Measurements from ENCODE around the gene MUC7. TPM values are rescaled to one million over a fixed set of nuclear protein-coding genes. Genes with fewer than 3 reads are reported as not detected.
A peak's percentile ranks its signal among the peaks of the same experiment; 100 is the strongest.

MUC7 gene
- polyA plus RNA-seq, 1 donor (not counting 4 experiments of a cell fraction or from before 2014, with no cell fraction given): not detected

DNA sequence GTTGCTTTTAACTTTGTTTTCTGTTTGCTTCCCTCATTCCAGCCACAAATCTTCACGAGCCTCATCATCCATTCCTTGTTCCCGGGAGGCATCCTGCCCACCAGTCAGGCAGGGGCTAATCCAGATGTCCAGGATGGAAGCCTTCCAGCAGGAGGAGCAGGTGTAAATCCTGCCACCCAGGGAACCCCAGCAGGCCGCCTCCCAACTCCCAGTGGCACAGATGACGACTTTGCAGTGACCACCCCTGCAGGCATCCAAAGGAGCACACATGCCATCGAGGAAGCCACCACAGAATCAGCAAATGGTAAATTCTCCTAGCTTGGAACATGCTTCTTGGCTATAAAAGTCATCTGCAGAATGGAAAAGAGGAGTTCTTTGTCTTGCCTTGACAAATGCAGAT, 59.0 kb downstream of the MUC7 start:
- no peak for TF ChIP-seq CTCF (optimal IDR thresholded peaks at IDR 0.05 in 1 of 3, IDR thresholded peaks at IDR 0.05 in 1 of 3, conservative IDR thresholded peaks at IDR 0.05 in 1 of 3; ENCODE audit: extremely low read depth in 1 of 3, insufficient read depth in 2 of 3, low read length in 3 of 3)
- no peak for TF ChIP-seq EZH2 (IDR thresholded peaks at IDR 0.05; ENCODE audit: low read length)
- no peaks in the 10 kb centered on the region for H3K36me3 ChIP-seq (ENCODE audit: control insufficient read depth in 2 of 2, extremely low read depth in 1 of 2, insufficient read depth in 2 of 2, low read length in 2 of 2)
- dilution Hi-C loops (cut with MboI; ENCODE audit: extremely low pct_ligation_motif_present, low sequenced_read_pairs): no loop called here

DNA sequence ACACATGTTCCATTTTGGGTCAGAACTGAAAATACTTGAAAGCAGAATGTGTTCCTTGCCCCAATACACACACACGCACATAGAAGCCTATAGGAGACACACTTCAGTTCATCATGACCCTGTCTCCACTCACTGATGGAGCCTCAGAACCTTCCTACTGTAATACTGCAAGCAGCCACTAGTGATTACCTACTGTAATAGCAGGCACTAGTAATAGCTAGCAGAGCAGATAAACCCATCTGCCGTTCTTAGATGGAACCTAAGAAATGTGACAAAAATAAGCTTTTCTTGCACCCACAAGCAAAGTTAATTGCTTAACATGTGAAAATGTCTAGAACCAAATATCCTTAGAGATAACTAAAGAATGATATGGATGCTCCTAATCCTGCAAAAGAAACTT, 60.0 kb downstream of the MUC7 start:
- Histone ChIP-seq H3K4me3 (ENCODE audit: control insufficient read depth in 2 of 3, extremely low read depth in 1 of 3, insufficient read depth in 2 of 3, low read depth in 1 of 3, low read length in 3 of 3) (no peak overlapping the region), H3K27me3 (ENCODE audit: control insufficient read depth, extremely low read depth, insufficient read depth, low read length) (no peaks in the 10 kb centered on the region), H4K20me1 (ENCODE audit: control insufficient read depth, extremely low read depth, insufficient read depth, low read length) (no peaks in the 10 kb centered on the region), H3K4me2 (ENCODE audit: control insufficient read depth, extremely low read depth, insufficient read depth, low read depth, low read length) (no peak overlapping the region), H3K9ac (ENCODE audit: control insufficient read depth, extremely low read depth, insufficient read depth, low read length) (no peak overlapping the region), H3K4me1 (ENCODE audit: control insufficient read depth, extremely low read depth, insufficient read depth, low read length) (no peaks in the 10 kb centered on the region), H3K9me1 (ENCODE audit: control insufficient read depth, extremely low read depth, insufficient read depth, low read length) (no peaks in the 10 kb centered on the region), H3K9me3 (ENCODE audit: control insufficient read depth, low read depth, low read length) (no peaks in the 10 kb centered on the region), H3K79me2 (ENCODE audit: control insufficient read depth, insufficient read depth, low read length) (no peaks in the 10 kb centered on the region), H3K36me3 (ENCODE audit: control insufficient read depth in 2 of 2, extremely low read depth in 1 of 2, insufficient read depth in 2 of 2, low read length in 2 of 2) (no peaks in the 10 kb centered on the region), H2AFZ (ENCODE audit: control insufficient read depth, low read length) (no peak overlapping the region), H3K27ac (ENCODE audit: control insufficient read depth, insufficient read depth, low read length) (no peak overlapping the region)
- TF ChIP-seq CTCF (optimal IDR thresholded peaks at IDR 0.05 in 1 of 3, IDR thresholded peaks at IDR 0.05 in 1 of 3, conservative IDR thresholded peaks at IDR 0.05 in 1 of 3; ENCODE audit: extremely low read depth in 1 of 3, insufficient read depth in 2 of 3, low read length in 3 of 3) (peak in 2 of 3 experiments; percentile 19 to 42), EZH2 (IDR thresholded peaks at IDR 0.05; ENCODE audit: low read length) (no peak)
- no peak for DNase-seq (ENCODE audit: low read depth, low spot score)
- dilution Hi-C loops (cut with MboI; ENCODE audit: extremely low pct_ligation_motif_present, low sequenced_read_pairs): no loop called here
- FAIRE-seq: no peak

More for the DNA sequence above, 59.0 kb downstream of the MUC7 start:
- H3K27me3 ChIP-seq (ENCODE audit: control insufficient read depth, extremely low read depth, insufficient read depth, low read length): no peaks in the 10 kb centered on the region
- no peak overlapping the region for H3K4me2 ChIP-seq (ENCODE audit: control insufficient read depth, extremely low read depth, insufficient read depth, low read depth, low read length)
- H3K4me3 ChIP-seq (ENCODE audit: control insufficient read depth in 2 of 3, extremely low read depth in 1 of 3, insufficient read depth in 2 of 3, low read depth in 1 of 3, low read length in 3 of 3): no peak overlapping the region
- H3K9ac ChIP-seq (ENCODE audit: control insufficient read depth, extremely low read depth, insufficient read depth, low read length): no peak overlapping the region
- H3K4me1 ChIP-seq (ENCODE audit: control insufficient read depth, extremely low read depth, insufficient read depth, low read length): no peaks in the 10 kb centered on the region
- FAIRE-seq: no peak
- no peak overlapping the region for H3K27ac ChIP-seq (ENCODE audit: control insufficient read depth, insufficient read depth, low read length)
- no peaks in the 10 kb centered on the region for H3K9me3 ChIP-seq (ENCODE audit: control insufficient read depth, low read depth, low read length)
- no peak overlapping the region for H2AFZ ChIP-seq (ENCODE audit: control insufficient read depth, low read length)
- H3K9me1 ChIP-seq (ENCODE audit: control insufficient read depth, extremely low read depth, insufficient read depth, low read length): no peaks in the 10 kb centered on the region
- no peak for DNase-seq (ENCODE audit: low read depth, low spot score)
- H4K20me1 ChIP-seq (ENCODE audit: control insufficient read depth, extremely low read depth, insufficient read depth, low read length): no peaks in the 10 kb centered on the region
- H3K79me2 ChIP-seq (ENCODE audit: control insufficient read depth, insufficient read depth, low read length): no peaks in the 10 kb centered on the region

Other genes with a start within 250 kb of the MUC7 start
- not detected in 3 replicates for gene FDCSP, start 246.1 kb upstream of the MUC7 start, polyA plus RNA-seq
- not detected in 3 replicates for gene CSN3, start 229.6 kb upstream of the MUC7 start, polyA plus RNA-seq
- gene CABS1, start 137.2 kb upstream of the MUC7 start, polyA plus RNA-seq: not detected in 3 replicates
- not detected in 3 replicates for gene SMR3A, start 111.4 kb upstream of the MUC7 start, polyA plus RNA-seq
- gene SMR3B, start 89.1 kb upstream of the MUC7 start, polyA plus RNA-seq: not detected in 3 replicates
- gene OPRPN, start 74.3 kb upstream of the MUC7 start, polyA plus RNA-seq: not detected in 3 replicates
- not detected in 3 replicates for gene AMTN, start 46.4 kb downstream of the MUC7 start, polyA plus RNA-seq
- not detected in 3 replicates for gene AMBN, start 120.1 kb downstream of the MUC7 start, polyA plus RNA-seq
- gene ENAM, start 156.5 kb downstream of the MUC7 start, polyA plus RNA-seq: not detected in 3 replicates
- gene JCHAIN, start 194.3 kb downstream of the MUC7 start, polyA plus RNA-seq: 0.06 TPM in 1 of 3 replicates, not detected in the others
- 17.0 to 27.7 TPM (median 18.5 TPM) in 3 replicates for gene UTP3, start 216.3 kb downstream of the MUC7 start, polyA plus RNA-seq
- gene RUFY3, start 249.8 kb downstream of the MUC7 start, polyA plus RNA-seq: 9.4 to 18.9 TPM (median 18.5 TPM) in 3 replicates

All from keratinocyte (primary cell).